HepG2 (cell line): Measurements from ENCODE around the gene BBS9. TPM values are rescaled to one million over a fixed set of nuclear protein-coding genes. Genes with fewer than 3 reads are reported as not detected.

Source experiments
- ARID4A ChIP-seq: sonication (generic); formaldehyde crosslinking; IDR thresholded peaks from 2 replicates; pipeline ENCODE4 v1.5.0; 2020; ENCODE audit warnings: mild to moderate bottlenecking, missing genetic modification reagents, borderline replicate concordance
- HOMEZ ChIP-seq: IDR thresholded peaks from 2 replicates; pipeline ENCODE4 v1.6.1; 2016; ENCODE audit warnings: low read depth
- PATZ1 ChIP-seq: sonication (generic); formaldehyde crosslinking; IDR thresholded peaks from 2 replicates; pipeline ENCODE4 v1.4.0; 2020; ENCODE audit warnings: missing genetic modification reagents
- SCMH1 ChIP-seq: sonication (generic); formaldehyde crosslinking; IDR thresholded peaks from 2 replicates; pipeline ENCODE4 v1.9.0; 2021; ENCODE audit warnings: missing genetic modification reagents, mild to moderate bottlenecking, borderline replicate concordance
- SNRNP70 ChIP-seq: fragments of 200-400 bp; formaldehyde crosslinking; IDR thresholded peaks from 2 replicates; pipeline ENCODE4 v1.6.1; 2017; ENCODE audit warnings: mild to moderate bottlenecking, low read depth, low read length, moderate library complexity
- SOX6 ChIP-seq, 2 experiments: fragments of 450-650 bp in 1 of 2; sonication (generic) in 1 of 2; formaldehyde crosslinking in 1 of 2; IDR thresholded peaks; 2 replicates each; pipeline versions ENCODE4 v1.4.0 to v1.6.1; 2017 to 2020; ENCODE audit warnings: antibody characterized with exemption in 1 of 2, mild to moderate bottlenecking in 1 of 2, missing genetic modification reagents in 1 of 2
- TOPORS ChIP-seq: sonication (generic); formaldehyde crosslinking; IDR thresholded peaks from 2 replicates; pipeline ENCODE4 v1.8.0; 2023; ENCODE audit warnings: mild to moderate bottlenecking, missing genetic modification reagents
- UBTF ChIP-seq: sonication (generic); formaldehyde crosslinking; IDR thresholded peaks from 2 replicates; pipeline ENCODE4 v1.4.0; 2020; ENCODE audit warnings: mild to moderate bottlenecking, missing genetic modification reagents
- ZGPAT ChIP-seq: IDR thresholded peaks from 2 replicates; pipeline ENCODE4 v1.6.1; 2016; ENCODE audit warnings: mild to moderate bottlenecking
- ZNF574 ChIP-seq: sonication (generic); formaldehyde crosslinking; IDR thresholded peaks from 2 replicates; pipeline ENCODE4 v1.4.0; 2020; ENCODE audit warnings: missing genetic modification reagents
- ZNF740 ChIP-seq: sonication (generic); formaldehyde crosslinking; IDR thresholded peaks from 2 replicates; pipeline ENCODE4 v1.4.0; 2020; ENCODE audit warnings: missing genetic modification reagents
- polyA plus RNA-seq, 8 experiments: library from polyadenylated mRNA; depleted of rRNA in 3 of 8; stranded (reverse) in 7 of 8; unstranded in 1 of 8; fragments of >200 nt; fragmentation: Illumina TruSeq in 4 of 8; extraction: Trizol in 4 of 8; gene quantifications; 2 replicates each; pipeline versions ENCODE4 v1.2.1 to v1.2.3, GENCODE V29; 2011 to 2016; ENCODE audit warnings: low read depth in 4 of 8, missing spikeins in 1 of 8, mixed read lengths in 1 of 8; ENCODE audit not compliant: insufficient read depth in 1 of 8
- total RNA-seq, 5 experiments: library from RNA; depleted of rRNA; stranded (reverse); fragments of >200 nt; fragmentation: Illumina TruSeq; extraction: Trizol; gene quantifications; 2 replicates each; pipeline ENCODE4 v1.2.3, GENCODE V29; 2016; ENCODE audit warnings: low read depth in 1 of 5

The BBS9 gene
- total and polyA plus RNA-seq, 2 of the 13 experiments (the other 11 are each of a cell fraction or from before 2014, with no cell fraction given), result 5.1 to 7.8 TPM

GRCh38 chr7:33128990-33129805 is at the start of gene BBS9 (continued):
- no peak for TF ChIP-seq ZNF740 (CRISPR knock-in tag)
- peak; percentile 58 for TF ChIP-seq PATZ1 (CRISPR knock-in tag)
- TF ChIP-seq TOPORS (CRISPR knock-in tag), result no peak
- TF ChIP-seq SOX6 (IDR thresholded peaks at IDR 0.05), result no peak
- TF ChIP-seq SOX6 (CRISPR knock-in tag; IDR thresholded peaks at IDR 0.05), result peak; percentile 64
- TF ChIP-seq ZNF574 (CRISPR knock-in tag), result peak; percentile 75
- peak; percentile 60; the same call in 1 of the 2 replicates for TF ChIP-seq ZGPAT (CRISPR knock-in tag)
- TF ChIP-seq UBTF (CRISPR knock-in tag), result peak; percentile 30; the same call in 1 of the 2 replicates
- TF ChIP-seq HOMEZ (CRISPR knock-in tag), result peak; percentile 51; the same call in 1 of the 2 replicates
- no peak for TF ChIP-seq SCMH1
- TF ChIP-seq ARID4A, result peak; percentile 84
- TF ChIP-seq SNRNP70, result no peak
